BE2C (cell line): Measurements from ENCODE around the gene CENPP.

Source experiments
- DNase-seq: peaks from one replicate; pipeline ENCODE4 v3.0.0-alpha.2; 2020
- H3K27me3 ChIP-seq: fragments of 250-450 bp; sonication (Bioruptor Pico); 2 replicates; pipeline ENCODE4 v1.5.1; 2020; ENCODE audit warnings: mild to moderate bottlenecking
- H3K36me3 ChIP-seq: fragments of 250-450 bp; sonication (Bioruptor Pico); 2 replicates; pipeline ENCODE4 v1.5.1; 2020; ENCODE audit warnings: mild to moderate bottlenecking
- H3K4me1 ChIP-seq: fragments of 250-450 bp; sonication (Bioruptor Pico); 2 replicates; pipeline ENCODE4 v1.5.1; 2020
- H3K4me3 ChIP-seq: 2 replicates; pipeline ENCODE4 v1.5.1; 2011; ENCODE audit warnings: low read depth, low read length
- H3K9me3 ChIP-seq: fragments of 250-450 bp; sonication (Bioruptor Pico); 2 replicates; pipeline ENCODE4 v1.5.1; 2020
- TF ChIP-seq, protein P1 (sequence below): IDR thresholded peaks from 2 replicates; pipeline ENCODE4 v1.5.1; 2012; ENCODE audit warnings: mild to moderate bottlenecking, low read depth, low read length

CENPP gene

DNA sequence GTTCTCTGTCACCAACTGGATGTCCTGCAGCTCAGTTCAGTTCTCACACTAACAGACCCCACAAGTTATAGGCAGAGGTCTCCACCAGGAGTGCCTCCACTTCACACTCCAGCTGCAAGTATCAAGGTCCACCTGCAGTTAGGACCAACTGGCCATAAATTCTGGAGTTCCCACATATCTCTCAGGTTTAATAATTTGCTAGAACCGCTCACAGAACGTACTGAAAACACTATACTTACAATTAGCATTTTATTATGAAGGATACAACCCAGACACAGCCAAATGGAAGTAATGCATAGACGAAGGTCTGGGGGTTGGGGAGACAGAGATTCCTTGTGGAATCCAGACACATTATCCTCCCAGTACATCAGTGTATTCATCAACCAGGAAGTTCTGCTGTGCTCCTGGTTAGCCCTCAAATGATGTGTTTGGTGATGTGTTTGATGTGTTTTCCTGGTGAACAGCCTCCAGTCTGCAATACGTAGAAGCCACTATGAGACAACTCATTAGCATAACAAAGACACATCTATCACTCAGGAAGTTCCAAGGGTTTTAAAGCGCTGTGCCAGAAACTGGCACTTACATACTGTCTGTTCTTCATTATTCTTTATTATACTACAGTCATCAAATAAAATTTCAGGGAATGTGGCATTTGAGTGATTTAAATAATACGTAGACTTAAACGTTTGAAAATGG, 53.3 kb downstream of the CENPP start:
- no peaks in the 10 kb centered on the region for H3K9me3 ChIP-seq
- H3K27me3 ChIP-seq, result no peaks in the 10 kb centered on the region
- H3K4me3 ChIP-seq, result no peak overlapping the region
- H3K36me3 ChIP-seq, result no peaks in the 10 kb centered on the region
- H3K4me1 ChIP-seq, result peaks cover 14% of the 10 kb centered on the region
- DNase-seq, result no peak
- TF ChIP-seq, protein P1, sequence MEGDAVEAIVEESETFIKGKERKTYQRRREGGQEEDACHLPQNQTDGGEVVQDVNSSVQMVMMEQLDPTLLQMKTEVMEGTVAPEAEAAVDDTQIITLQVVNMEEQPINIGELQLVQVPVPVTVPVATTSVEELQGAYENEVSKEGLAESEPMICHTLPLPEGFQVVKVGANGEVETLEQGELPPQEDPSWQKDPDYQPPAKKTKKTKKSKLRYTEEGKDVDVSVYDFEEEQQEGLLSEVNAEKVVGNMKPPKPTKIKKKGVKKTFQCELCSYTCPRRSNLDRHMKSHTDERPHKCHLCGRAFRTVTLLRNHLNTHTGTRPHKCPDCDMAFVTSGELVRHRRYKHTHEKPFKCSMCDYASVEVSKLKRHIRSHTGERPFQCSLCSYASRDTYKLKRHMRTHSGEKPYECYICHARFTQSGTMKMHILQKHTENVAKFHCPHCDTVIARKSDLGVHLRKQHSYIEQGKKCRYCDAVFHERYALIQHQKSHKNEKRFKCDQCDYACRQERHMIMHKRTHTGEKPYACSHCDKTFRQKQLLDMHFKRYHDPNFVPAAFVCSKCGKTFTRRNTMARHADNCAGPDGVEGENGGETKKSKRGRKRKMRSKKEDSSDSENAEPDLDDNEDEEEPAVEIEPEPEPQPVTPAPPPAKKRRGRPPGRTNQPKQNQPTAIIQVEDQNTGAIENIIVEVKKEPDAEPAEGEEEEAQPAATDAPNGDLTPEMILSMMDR, result no peak

DNA sequence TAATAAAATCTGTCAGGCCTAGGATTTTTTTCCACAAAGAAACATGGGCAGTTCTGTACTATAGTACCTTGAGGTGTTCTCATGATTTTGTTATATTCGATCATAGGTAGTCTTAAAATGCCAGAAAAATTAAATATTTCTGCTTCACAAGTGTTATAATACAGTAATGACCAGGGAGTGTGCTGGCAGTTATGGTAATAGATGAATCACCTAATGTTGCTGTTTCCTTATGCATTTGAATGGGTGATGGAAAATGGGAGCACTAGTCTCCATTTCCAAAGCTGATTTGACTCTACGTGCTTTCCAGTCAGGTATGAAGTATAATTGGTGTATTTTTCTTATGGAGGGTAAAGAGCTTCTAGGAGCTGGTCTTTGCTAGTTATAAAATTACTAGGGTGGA, 54.9 kb downstream of the CENPP start:
- H3K27me3 ChIP-seq, result no peaks in the 10 kb centered on the region
- H3K9me3 ChIP-seq, result no peaks in the 10 kb centered on the region
- no peaks in the 10 kb centered on the region for H3K36me3 ChIP-seq
- peaks cover 14% of the 10 kb centered on the region for H3K4me1 ChIP-seq
- no peak for DNase-seq
- TF ChIP-seq, protein P1, result no peak
- no peak overlapping the region for H3K4me3 ChIP-seq

DNA sequence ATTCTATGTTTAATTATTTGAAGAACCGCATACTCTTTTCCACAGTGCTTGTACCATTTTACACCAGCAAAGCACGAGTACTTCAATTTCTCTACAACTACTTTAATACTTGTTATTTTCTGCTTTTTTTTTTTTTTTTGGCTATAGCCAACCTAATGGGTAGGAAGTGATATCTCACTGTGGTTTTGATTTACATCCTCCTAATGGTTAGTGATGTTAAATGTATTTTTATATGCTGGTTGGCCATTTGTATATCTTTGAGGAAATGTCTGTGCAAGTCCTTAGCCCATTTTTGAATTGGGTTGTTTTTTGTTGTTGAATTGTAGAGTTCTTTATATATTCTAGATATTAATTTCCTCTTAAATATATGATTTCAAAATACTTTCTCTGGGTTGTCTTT, 56.0 kb downstream of the CENPP start:
- Histone ChIP-seq H3K36me3 (no peaks in the 10 kb centered on the region), H3K4me1 (peaks cover 14% of the 10 kb centered on the region), H3K27me3 (no peaks in the 10 kb centered on the region), H3K4me3 (no peak overlapping the region), H3K9me3 (no peaks in the 10 kb centered on the region)
- no peak for DNase-seq
- TF ChIP-seq, protein P1, result no peak

DNA sequence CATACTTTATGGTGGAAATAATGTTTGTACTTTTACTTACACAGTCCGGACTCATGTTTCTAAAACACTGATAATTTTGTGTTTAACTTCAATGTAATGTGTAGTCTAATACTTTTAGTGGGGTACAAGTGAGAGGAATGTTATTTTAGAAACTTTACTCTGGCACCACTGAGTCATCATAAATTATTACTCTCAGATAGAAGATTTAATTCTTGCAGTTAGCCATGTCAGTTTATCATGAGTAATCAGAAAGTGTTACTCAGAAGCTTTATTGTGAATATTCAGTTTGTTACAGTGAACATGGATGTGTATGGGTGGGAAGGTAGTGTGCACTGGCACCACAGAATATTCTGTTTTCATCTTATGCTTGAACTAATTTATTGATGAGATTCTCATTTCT, 58.6 kb downstream of the CENPP start:
- DNase-seq, result no peak
- Histone ChIP-seq H3K27me3 (no peaks in the 10 kb centered on the region), H3K4me3 (no peak overlapping the region), H3K9me3 (no peaks in the 10 kb centered on the region), H3K4me1 (peaks cover under 1% of the 10 kb centered on the region), H3K36me3 (no peaks in the 10 kb centered on the region)
- TF ChIP-seq, protein P1, result no peak

DNA sequence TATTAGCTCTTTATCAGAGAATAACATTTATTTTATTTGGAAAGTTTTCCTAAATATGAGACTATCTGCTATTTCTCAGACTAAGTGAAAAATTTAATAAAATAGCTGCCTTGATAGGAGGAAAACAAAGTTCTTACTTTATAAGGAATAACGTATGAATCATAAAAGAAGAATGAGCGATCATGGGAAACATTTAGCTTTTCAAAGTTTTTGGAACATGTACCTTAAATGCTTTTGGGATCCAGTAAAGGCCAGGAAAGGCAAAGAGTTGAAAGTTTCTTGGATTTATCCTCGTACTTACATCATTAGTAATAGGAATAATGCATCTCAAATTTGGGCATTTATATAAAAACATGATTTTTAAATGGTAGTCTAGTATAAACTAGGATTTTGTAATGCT, 59.2 kb downstream of the CENPP start:
- no peaks in the 10 kb centered on the region for H3K36me3 ChIP-seq
- TF ChIP-seq, protein P1, result no peak
- H3K4me1 ChIP-seq, result peaks cover under 1% of the 10 kb centered on the region
- H3K4me3 ChIP-seq, result no peak overlapping the region
- no peaks in the 10 kb centered on the region for H3K9me3 ChIP-seq
- H3K27me3 ChIP-seq, result no peaks in the 10 kb centered on the region
- no peak for DNase-seq

DNA sequence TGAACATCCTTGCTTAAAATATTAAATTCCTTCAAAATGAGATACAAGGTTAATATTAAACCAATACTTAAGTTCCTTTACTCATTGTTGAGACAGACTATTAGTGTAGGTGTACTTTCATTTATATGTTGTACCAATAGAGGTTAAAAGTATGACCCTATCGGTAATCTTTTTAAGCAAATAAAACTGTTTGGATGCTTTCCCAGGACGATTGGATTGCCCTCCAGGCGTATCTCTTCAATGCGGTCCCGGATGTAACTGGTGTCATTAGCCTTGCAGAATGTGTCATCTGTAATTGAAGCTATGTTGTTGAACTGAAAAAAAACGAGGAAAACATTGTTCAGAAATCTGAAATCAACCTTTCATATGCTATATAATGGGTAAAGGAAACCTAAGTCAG, 59.7 kb downstream of the CENPP start:
- Histone ChIP-seq H3K4me1 (peaks cover 3% of the 10 kb centered on the region), H3K27me3 (no peaks in the 10 kb centered on the region), H3K36me3 (no peaks in the 10 kb centered on the region), H3K9me3 (no peaks in the 10 kb centered on the region), H3K4me3 (no peak overlapping the region)
- TF ChIP-seq, protein P1, result no peak
- peak; percentile 33 for DNase-seq
